ENCODE data around the gene TP53INP2.
A peak's percentile ranks its signal among the peaks of the same experiment; 100 is the strongest.
"Not testable (repeated sequence)": the region's sequence is repeated elsewhere in the genome, so short reads cannot be mapped to it uniquely, and the experiment has no call there.

Gene TP53INP2, protein sequence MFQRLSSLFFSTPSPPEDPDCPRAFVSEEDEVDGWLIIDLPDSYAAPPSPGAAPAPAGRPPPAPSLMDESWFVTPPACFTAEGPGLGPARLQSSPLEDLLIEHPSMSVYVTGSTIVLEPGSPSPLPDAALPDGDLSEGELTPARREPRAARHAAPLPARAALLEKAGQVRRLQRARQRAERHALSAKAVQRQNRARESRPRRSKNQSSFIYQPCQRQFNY

DNA sequence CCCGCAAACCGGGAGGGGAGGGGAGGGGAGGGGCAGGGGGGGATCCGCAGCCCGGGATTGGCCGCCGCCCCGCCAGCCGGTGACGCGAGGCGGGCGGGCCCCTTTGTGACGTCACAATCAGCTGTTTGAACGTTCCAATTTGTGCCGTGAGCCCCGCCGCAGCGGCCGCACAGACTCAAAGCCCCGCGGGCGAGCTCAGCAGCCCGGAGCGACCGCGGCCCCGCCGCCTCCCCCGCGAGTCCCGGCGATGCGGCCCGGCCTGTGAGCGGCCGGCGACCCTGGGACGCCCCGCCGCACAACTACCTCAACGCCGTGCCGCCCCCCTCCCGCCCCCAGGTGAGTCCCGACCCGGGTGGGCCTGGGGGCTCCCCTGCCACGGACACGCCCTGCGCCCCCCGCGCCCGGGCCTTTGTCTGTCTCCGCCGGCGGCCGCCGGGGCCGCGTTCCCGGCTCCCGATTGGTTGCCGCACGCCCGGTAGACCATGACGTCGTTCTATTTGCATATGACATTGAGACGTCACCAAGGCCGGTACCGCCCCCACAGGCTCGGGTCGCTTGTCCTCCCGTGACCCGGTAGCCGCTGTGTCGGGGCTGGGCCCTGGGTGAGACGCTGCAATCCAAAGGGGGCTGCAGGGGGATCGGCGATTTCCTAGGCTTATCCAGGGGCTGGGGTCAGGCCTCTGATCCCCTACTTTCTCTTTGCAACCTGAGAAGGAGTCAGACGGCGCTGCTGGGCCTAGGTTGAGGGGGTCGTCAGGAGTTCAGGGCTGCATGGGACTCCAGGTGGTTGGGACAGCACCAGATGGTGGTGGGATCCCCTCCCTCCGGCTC lies at the start of gene TP53INP2:
TSS of gene TP53INP2 (plus strand) at position 168 of the 831 bp plus-strand sequence. CDS start 4,396 bp downstream, outside the sequence.
- peak; percentile 46 to 95 (median 86) for DNase-seq

DNA sequence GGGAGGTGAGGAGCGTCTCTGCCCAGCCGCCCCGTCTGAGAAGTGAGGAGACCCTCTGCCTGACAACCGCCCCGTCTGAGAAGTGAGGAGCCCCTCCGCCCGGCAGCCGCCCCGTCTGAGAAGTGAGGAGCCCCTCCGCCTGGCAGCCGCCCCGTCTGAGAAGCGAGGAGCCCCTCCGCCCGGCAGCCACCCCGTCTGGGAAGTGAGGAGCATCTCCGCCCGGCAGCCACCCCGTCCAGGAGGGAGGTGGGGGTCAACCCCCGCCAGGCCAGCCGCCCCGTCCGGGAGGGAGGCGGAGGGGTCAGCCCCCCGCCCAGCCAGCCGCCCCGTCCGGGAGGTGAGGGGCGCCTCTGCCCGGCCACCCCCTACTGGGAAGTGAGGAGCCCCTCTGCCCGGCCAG lies 45.5 kb upstream of the TP53INP2 start:
- not testable (repeated sequence) for DNase-seq

DNA sequence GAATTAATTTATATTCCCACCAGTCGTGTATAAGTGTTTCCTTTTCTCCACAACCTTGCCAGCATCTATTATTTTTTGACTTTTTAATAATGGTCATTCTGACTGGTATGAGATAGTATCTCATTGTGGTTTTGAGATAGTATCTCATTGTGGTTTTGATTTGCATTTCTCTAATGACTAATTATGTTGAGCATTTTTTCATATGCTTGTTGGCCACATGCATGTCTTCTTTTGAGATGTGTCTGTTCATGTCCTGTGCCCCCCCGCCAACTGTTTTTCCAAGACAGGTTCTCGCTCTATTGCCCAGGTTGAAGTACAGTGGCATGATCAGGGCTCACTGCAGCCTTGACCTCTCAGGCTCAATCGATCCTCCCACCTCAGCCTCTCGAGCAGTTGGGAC lies 42.3 kb upstream of the TP53INP2 start:
- not testable (repeated sequence) for DNase-seq

DNA sequence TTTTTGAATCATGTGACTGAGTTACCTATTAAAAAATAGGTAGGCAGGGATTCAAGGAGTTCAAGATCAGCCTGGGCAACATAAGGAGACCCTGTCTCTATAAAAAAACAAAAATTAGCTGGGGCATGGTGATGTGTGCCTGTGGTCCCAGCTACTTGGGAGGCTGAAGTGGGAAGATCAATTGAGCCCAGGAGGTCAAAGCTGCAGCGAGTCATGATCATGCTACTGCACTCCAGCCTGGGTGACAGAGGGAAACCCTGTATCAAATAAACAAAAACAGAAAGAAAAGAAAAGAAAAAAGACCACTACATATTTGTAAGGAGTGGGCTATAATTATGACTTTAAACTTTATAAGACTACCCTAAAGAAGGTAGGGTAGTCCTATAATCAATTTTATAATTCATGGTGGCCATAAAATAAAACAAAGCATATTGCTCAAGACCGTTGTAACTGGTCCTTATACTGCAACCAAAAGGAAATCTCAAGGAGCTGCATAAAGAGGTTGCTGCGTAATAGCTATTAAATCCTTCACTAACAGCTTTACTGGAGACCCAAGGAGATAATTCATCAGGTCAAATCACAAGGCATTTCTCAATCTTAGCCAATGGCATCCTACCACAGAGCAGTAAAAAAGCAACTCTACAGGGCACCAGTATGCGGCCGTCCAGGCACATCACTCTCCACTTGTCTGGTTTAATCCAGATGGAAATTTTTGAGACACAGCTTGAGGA lies 40.8 kb upstream of the TP53INP2 start:
- DNase-seq = no peak

DNA sequence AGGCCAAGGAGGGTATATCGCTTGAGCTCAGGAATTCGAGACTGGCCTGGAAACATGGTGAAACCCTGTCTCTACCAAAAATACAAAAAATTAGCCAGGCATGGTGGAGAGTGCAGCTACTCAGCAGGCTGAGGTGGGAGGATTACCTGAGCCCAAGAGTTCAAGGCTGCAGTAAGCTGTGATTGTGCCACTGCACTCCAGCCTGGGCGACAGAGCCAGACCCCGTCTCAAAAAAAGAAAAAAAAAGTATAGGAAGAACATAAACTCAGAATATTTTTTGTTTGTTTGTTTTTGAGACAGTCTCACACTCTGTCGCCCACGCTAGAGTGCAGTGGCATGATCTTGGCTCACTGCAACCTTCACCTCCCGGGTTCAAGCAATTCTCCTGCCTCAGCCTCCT lies 39.4 kb upstream of the TP53INP2 start:
- not testable (repeated sequence) for DNase-seq

DNA sequence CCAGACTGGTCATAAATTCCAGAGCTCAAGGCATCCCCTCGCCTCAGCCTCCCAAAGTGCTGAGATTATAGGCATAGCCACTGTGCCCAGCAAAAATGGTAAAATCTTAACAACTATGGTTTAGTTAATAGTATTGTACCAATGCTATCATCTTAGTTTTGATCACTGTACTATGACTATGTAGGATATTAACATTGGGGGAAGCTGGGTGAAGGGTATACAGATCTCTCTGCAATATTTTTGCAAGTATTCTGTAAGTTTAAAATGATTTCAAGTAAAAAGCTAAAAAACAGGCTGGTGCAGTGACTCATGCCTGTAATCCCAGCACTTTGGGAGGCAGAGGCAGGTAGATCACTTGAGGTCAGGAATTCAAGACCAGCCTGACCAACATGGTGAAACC lies 35.0 kb upstream of the TP53INP2 start:
- DNase-seq = no peak

DNA sequence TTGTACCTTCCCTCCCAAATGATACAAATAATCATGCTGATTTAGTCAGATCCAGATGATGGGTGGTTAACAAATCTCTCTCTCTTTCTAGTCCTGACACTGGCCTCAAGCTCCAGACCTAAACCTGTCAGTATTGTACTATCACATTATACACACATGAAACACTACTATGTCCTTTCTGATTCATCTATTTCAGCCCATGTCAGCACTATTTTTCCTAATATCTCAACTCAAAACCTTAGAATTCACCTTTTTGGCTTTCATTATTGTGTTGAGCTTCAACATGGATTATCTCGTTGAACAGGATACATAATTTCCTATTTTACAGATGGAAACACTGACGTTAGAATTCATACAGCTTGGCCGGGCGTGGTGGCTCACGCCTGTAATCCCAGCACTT lies 30.7 kb upstream of the TP53INP2 start:
- DNase-seq = no peak

DNA sequence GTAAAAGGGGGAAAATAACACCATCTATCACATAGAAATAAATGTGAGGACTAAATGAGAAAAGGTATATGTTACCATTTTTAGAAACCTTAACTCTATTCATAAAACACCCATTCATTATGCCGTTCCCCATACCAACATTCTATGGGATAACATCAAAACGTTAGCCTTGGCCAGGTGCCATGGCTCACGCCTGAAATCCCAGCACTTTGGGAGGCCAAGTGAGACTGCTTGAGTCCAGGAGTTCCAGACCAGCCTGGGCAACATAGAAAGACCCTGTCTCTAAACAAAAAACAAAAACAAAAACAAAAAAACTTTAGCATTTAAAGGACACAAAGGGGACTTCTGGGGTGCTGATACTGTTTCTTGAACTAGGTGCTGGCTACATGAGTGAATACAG lies 28.6 kb upstream of the TP53INP2 start:
- peak in 1 of 56 donors; percentile 0 for DNase-seq

DNA sequence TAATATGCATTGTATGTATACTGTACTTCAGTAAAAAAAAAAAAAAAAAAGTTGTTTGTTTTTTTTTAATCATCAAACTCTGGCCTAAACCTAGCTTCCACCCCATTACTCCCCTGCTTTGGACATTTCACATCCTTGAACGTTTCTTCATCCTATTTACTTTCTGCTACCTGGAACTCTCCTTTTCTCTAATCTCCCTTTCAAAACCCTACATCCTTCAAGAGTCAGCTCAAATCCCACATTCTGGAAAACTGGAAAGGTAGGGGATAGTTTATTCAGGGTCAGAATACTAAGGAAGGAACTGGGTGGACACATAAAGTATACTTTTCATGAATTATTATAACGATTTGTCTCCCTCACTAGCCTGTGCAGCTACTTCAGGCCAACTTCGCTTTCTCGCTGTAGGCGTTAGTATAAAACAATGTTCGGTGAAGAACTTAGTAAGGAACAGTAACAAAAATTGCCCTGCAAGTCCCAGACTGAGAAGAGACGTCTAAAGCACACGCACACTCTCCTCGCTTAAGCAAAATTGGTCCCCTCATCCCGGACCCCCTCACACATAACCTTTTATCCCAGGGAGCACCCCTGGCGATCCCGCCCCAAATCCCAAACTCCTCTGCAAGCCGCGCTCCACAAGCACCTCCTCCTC lies 28.0 kb upstream of the TP53INP2 start:
- DNase-seq = no peak

DNA sequence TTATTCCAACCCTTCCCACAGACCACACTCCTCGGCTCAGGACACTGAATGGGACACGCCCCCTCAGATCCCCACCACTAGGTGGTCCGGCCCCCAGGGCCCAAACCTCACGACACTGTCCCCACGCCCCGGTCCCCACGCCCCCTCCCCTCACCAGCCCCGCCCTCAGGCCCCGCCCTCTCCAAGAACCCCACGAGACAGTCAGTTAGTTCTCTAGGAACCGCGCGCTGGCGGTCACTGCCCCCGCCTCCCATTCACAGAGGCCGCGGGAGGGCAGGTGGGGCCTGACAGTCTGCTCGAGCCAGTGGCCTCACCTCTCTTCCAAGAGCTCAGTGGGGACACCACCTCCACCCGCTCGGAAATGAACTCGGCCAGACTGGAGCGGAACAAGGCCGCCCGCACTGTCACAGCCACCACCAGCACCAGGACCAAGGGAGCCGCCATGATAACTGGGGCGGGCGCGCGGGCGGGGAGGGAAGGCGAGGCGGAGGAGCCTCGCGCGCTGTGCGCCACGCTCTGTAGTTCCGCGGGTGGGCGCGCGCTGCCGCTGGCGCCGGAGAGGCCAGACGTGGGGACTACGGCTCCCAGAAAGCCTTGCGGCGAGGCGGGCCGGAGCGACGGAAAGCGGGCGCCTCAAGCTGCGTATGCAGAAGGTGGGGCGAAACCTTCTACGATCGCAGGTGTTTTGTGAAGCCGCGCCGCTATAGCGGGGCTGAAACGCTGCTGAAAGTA lies 27.3 kb upstream of the TP53INP2 start, which contains the start of gene PIGU:
TSS of gene PIGU (minus strand) at position 451 of the 732 bp plus-strand sequence. CDS start at position 444, 7 bp downstream.
- peak; percentile 39 to 98 (median 92) for DNase-seq

DNA sequence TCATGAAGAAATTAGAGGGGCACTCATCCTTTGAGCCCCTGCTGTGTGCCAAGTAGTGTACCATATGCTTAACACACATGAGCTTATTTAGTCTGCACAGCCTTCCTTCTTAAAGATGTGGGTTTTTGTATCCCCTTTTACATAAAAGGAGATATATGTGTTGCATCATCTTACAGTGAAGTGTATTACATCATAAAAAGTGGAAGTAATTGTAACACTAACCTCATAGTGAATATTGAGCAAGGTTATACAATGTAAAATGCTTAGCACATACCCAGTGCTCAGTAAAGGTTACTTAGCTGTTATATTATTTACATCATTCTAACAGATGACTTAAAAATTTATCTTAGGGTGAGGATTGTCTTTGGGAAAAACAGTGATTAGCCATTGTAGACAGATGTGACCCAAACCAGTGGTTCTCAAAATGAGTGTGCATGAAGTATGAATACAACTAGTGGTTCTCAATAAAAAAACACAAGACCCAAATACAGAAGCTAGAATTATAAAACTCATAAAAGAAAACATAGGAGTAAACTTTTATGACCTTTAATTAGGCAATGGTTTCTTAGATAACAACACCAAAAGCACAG lies 23.5 kb upstream of the TP53INP2 start:
- no peak for DNase-seq

DNA sequence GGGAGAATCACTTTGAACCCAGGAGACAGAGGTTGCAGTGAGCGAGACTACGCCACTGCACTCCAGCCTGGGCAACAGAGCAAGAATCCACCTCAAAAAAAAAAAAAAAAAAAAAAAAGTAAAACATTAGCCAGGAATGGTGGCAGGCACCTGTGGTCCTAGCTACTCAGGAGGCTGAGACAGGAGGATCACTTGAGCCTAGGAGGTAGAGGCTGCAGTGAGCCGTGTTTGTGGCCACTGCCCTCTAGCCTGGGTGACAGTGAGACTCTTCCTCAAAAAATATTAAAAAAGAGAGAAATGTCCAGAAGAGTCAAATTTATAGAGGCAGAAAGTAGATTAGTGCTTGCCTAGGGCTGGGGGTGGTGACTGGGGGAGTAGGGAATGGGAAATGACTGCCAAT lies 20.5 kb upstream of the TP53INP2 start:
- no peak for DNase-seq

DNA sequence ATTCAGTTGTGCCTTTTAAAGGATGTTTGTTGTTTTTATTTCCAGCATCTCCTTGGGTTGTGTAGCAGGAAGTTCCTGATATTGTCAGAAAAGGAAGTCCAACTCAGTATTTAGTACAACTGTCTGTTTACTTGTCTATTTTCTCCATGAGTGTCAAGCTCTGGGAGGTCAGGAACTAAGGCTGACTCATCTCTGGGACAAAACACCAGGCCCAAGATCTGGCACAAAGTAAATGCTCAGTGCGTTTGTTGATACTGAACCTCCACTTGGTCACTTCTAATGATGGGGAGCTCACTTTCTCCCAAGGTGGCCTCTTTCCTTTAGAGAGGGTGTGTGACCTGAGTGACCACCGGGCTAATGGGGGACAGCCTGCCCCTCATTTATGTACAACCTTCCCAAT lies 14.7 kb upstream of the TP53INP2 start:
- no peak for DNase-seq

DNA sequence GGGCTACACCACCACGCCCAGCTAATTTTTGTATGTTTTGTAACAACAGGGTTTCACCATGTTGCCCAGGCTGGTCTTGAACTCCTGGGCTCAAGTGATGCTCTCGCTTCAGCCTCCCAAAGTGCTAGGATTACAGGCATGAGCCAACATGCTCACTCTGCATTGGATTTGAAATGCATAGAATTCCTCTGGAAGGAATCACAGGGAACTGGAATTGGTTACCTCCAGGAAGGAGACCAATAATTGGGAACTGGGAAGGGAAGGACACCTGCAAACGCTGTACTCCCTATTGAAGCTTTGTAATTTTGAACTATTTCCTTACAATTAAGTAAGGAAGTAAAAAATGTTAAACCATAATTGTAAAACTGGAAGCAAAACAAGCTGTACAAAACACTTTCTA lies 12.3 kb upstream of the TP53INP2 start:
- DNase-seq = no peak

DNA sequence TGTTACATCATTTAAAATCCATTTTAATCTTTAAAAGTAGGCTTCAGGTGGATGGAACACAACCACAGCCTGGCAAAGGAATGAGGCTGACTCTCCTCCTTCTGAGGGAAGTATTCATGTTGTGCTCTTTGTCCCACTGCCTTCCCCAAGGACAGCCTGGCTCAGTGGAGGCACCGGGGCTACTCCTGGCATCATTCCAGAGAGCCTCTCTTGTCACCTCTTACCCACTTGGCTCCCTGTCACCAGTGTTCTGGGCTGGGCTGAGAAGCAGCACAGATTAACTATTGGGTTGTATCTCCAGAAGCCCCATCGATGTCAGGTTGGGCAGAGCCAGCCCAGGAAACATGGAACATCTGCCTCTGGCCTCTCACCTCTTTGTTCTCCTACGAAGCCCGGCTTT lies 10.7 kb upstream of the TP53INP2 start:
- DNase-seq = peak in 6 of 56 donors; percentile 5 to 50 (median 15)

DNA sequence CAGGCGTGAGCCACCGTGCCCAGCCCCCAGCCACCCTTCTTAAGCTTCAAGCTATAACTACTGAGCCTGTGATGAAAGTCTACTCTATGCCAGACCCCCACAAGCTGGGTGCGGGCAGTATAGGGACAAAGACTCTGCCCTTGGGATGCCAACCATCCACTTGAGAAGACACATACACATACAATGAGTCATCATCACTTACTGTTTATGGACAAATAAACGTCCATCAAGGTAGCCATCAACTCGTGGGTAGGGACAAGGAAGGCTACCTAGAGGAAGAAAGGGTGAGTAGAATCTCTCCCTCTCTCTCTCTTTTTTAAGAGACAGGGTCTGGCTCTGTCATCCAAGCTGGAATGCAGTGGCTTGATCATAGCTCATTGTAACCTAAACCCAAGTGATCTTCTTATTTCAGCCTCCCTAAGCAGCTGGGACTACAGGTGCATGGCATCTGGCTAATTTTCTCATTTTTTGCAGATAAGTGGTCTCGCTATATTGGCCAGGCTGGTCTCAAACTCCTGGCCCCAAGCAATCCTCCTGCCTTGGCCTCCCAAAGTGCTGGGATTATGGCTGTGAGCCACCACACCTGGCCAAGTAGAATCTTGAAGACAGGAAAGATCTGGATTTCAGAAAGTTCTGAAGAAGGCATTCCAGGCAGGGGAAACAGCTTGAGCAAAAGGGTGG lies 2.6 kb upstream of the TP53INP2 start:
- DNase-seq = no peak

DNA sequence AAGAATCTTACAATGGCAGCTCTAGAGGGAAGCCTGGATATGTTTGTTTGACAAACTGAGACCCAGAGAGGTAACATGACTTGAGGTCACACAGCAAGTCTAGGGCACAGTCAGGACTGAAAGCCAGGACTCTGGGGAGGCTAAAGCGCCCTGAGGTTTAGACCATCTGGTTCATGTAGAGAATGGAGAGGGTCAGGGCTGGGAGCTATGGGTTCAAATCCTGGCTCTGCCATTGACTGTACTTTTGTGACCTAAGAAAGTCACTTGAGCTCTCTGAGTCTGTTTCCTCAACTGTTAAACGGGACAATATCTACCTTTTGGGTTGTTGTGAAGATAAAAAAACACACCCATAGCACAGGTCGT lies 1.1 kb upstream of the TP53INP2 start:
- no peak for DNase-seq

DNA sequence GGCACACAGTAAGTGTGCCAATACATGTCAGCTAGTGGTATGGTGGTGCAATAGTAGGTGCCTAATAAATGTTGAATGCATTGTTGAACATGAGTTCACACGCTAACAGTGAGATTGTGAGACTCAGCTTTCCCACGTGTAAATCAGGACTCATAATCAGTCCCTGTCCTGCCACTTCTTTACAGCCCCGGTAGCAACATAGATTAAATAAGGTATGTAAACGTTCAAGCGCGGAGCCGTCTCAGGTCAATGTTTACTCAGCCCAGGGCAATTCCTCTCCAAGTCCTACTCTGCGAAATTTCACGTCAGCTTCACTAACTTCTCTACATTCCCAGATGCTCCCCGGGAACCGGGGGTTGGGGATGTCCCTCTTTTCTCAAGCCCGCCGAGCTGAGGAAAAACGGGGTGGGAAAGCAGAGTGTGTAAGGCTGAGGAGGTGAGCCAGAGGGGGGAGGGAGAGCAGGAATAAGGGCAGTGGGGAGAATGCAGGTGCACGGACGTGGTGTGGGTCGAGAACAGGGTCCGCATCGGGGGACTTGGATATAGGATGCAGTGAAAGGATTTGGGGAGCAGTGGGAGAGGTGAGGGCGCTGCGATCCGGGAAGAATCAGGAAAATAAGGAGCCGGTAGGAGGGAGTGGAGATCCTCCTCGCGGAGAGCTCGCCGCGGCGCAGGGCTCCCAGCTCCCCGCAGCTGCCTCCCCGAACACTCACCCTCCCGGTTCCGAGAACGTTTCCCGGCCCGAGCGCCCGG lies 544 bp upstream of the TP53INP2 start:
- peak in 11 of 56 donors; percentile 39 to 59 (median 51) for DNase-seq

DNA sequence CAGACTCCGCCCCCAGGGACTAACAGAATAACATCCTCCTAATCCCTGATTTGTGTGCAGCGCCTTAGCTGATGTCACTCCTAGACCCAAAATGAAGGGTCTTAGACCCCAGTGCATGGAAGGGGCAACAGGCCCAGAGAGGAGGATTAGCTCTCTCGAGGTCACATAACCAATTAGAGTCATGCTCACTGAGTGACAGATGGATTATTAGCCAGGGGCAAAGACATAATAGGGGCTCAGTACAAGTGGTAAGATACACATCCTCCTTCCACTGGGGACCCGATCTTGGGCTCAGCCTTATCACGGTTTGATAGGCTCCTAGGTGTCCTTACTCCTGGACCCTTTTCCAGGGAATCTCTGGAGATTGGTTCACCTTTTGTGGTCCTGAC lies 858 bp downstream of the TP53INP2 start:
- DNase-seq = peak in 2 of 56 donors; percentile 32 to 39
